Glutamatergic neuron (in vitro differentiated cells): ENCODE measurements around the gene FAM90A26. TPM values are rescaled to one million over a fixed set of nuclear protein-coding genes. Genes with fewer than 3 reads are reported as not detected.
"Not testable (repeated sequence)": the region's sequence is repeated elsewhere in the genome, so short reads cannot be mapped to it uniquely, and the experiment has no call there.

Source experiments
- DNase-seq: peaks from one replicate; pipeline ENCODE4 v3.0.0; 2022
- H3K27ac Mint-ChIP-seq: one replicate; pipeline ENCODE4 v1.8.0; 2020; ENCODE audit warnings: mild to moderate bottlenecking, mixed read lengths, inconsistent platforms; ENCODE audit not compliant: unreplicated experiment
- H3K27me3 Mint-ChIP-seq: one replicate; pipeline ENCODE4 v1.8.0; 2020; ENCODE audit warnings: mild to moderate bottlenecking, moderate library complexity, mixed read lengths, inconsistent platforms; ENCODE audit not compliant: unreplicated experiment
- H3K36me3 Mint-ChIP-seq: one replicate; pipeline ENCODE4 v1.8.0; 2020; ENCODE audit warnings: mild to moderate bottlenecking, mixed read lengths, inconsistent platforms; ENCODE audit not compliant: unreplicated experiment
- H3K4me1 Mint-ChIP-seq: one replicate; pipeline ENCODE4 v1.8.0; 2020; ENCODE audit warnings: mild to moderate bottlenecking, low read depth, mixed read lengths, inconsistent platforms; ENCODE audit not compliant: unreplicated experiment
- H3K4me3 Mint-ChIP-seq: one replicate; pipeline ENCODE4 v1.8.0; 2020; ENCODE audit warnings: mild to moderate bottlenecking, mixed read lengths, inconsistent platforms; ENCODE audit not compliant: unreplicated experiment
- H3K9me3 Mint-ChIP-seq: one replicate; pipeline ENCODE4 v1.8.0; 2020; ENCODE audit warnings: mild to moderate bottlenecking, moderate library complexity, mixed read lengths, inconsistent platforms; ENCODE audit not compliant: unreplicated experiment
- total RNA-seq: library from RNA; stranded (reverse); fragmentation: NEBNext Ultra II Directional; extraction: Animal tissue kit (Norgen Biotek cat#: 25700); gene quantifications from one replicate; pipeline ENCODE4 v1.2.1, GENCODE V29; 2021; ENCODE audit not compliant: unreplicated experiment

FAM90A26 gene
- total RNA-seq, 1 donor from 2014 or later = not detected

DNA sequence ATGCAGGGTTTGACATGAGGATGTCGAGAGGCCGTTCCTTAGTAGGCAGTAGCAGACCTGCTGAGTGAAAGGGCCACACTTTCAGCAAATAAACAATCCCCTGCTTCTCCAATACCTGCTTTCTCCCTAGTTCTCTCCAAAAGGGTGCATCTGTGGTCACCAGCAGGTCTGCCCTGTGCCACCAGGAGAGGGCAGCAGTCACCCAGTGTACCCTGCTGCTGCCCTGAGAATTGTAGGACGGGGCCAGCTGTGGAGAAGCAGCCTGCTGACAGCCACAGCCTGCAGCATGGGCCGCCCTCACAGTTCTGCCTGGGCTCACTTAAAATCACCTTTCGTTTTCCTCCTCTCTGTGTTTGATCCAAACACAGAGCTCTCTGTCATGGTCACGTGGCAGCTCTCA lies 11.8 kb upstream of the FAM90A26 start:
- H3K4me3 Mint-ChIP-seq, H3K27ac Mint-ChIP-seq, H3K36me3 Mint-ChIP-seq, H3K9me3 Mint-ChIP-seq, DNase-seq: not testable (repeated sequence)
- peaks cover 11% of the 10 kb centered on the region for H3K27me3 Mint-ChIP-seq
- peaks cover 10% of the 10 kb centered on the region for H3K4me1 Mint-ChIP-seq

- not testable (repeated sequence) for H3K27ac Mint-ChIP-seq, H3K27me3 Mint-ChIP-seq, H3K9me3 Mint-ChIP-seq, H3K36me3 Mint-ChIP-seq, DNase-seq, H3K4me1 Mint-ChIP-seq, H3K4me3 Mint-ChIP-seq
Measured at GRCh38 chr4:9160046-9160445, 10.2 kb upstream of the FAM90A26 start.

- H3K9me3 Mint-ChIP-seq, H3K27me3 Mint-ChIP-seq, H3K27ac Mint-ChIP-seq, DNase-seq, H3K4me1 Mint-ChIP-seq, H3K36me3 Mint-ChIP-seq, H3K4me3 Mint-ChIP-seq: not testable (repeated sequence)
Measured at GRCh38 chr4:9165990-9166389, 4.2 kb upstream of the FAM90A26 start.

GRCh38 chr4:9210357-9210756 lies 40.1 kb downstream of the FAM90A26 start, which contains the start of gene USP17L10:
TSS of gene USP17L10 (plus strand) at chr4:9210657. CDS start at chr4:9210657, 0 bp downstream.
- DNase-seq, H3K9me3 Mint-ChIP-seq, H3K27ac Mint-ChIP-seq, H3K36me3 Mint-ChIP-seq, H3K27me3 Mint-ChIP-seq, H3K4me3 Mint-ChIP-seq, H3K4me1 Mint-ChIP-seq: not testable (repeated sequence)

DNA sequence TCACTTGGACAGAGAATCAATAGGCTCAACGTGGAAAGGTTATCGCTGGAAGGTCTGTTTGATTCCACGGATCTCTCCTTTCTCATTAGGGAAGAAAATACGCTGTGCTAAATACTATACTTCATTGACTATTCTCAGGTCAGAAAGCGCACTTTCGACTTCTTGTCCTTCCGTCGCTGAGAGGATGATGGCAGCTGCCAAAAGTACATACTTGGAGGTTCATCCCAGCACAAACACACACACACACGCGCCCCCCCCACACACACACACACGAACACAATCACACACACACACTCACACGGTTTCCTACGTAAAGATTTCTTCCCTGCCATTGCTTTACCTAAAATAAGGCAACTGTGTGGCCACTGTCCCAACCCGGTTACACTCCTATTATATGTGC lies 44.5 kb downstream of the FAM90A26 start:
- not testable (repeated sequence) for H3K36me3 Mint-ChIP-seq, H3K9me3 Mint-ChIP-seq, DNase-seq, H3K4me3 Mint-ChIP-seq, H3K27me3 Mint-ChIP-seq, H3K27ac Mint-ChIP-seq, H3K4me1 Mint-ChIP-seq

GRCh38 chr4:9215105-9215504 lies 44.9 kb downstream of the FAM90A26 start, which contains the start of gene USP17L11:
TSS of gene USP17L11 (plus strand) at chr4:9215405. CDS start at chr4:9215405, 0 bp downstream.
- not testable (repeated sequence) for DNase-seq, H3K27me3 Mint-ChIP-seq, H3K4me3 Mint-ChIP-seq, H3K9me3 Mint-ChIP-seq, H3K27ac Mint-ChIP-seq, H3K36me3 Mint-ChIP-seq, H3K4me1 Mint-ChIP-seq

GRCh38 chr4:9219852-9220251 lies 49.6 kb downstream of the FAM90A26 start, which contains the start of gene USP17L12:
TSS of gene USP17L12 (plus strand) at chr4:9220152. CDS start at chr4:9220152, 0 bp downstream.
- H3K27ac Mint-ChIP-seq, H3K9me3 Mint-ChIP-seq, H3K4me1 Mint-ChIP-seq, H3K27me3 Mint-ChIP-seq, DNase-seq, H3K4me3 Mint-ChIP-seq, H3K36me3 Mint-ChIP-seq: not testable (repeated sequence)

DNA sequence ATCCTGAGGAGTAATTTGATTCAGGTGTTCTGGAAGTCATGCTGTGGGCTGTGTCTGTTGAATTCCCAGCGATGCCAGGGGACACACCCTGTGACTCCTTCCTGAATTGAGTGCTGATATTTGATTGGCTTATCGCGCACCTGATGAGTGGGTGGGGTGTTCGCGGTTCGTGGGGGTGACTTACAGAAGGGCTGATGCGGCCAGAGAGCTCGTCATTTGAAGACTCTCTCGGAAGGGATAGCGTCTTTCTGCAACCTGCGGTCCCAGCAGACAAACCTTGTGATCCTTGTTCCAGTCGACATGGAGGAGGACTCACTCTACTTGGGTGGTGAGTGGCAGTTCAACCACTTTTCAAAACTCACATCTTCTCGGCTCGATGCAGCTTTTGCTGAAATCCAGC lies 54.4 kb downstream of the FAM90A26 start, which contains the start of gene USP17L13:
TSS of gene USP17L13 (plus strand) at position 301 of the 400 bp plus-strand sequence. CDS start at position 301, 0 bp downstream.
- not testable (repeated sequence) for DNase-seq, H3K4me3 Mint-ChIP-seq, H3K9me3 Mint-ChIP-seq, H3K27ac Mint-ChIP-seq, H3K27me3 Mint-ChIP-seq, H3K4me1 Mint-ChIP-seq, H3K36me3 Mint-ChIP-seq

Other genes starting within 250 kb of the FAM90A26 start
- not detected for gene USP17L10, start 40.2 kb downstream of the FAM90A26 start, total RNA-seq
- gene USP17L11, start 45.0 kb downstream of the FAM90A26 start, total RNA-seq = 0.42 TPM
- not detected for gene USP17L12, start 49.7 kb downstream of the FAM90A26 start, total RNA-seq
- not detected for gene USP17L13, start 54.5 kb downstream of the FAM90A26 start, total RNA-seq
- gene USP17L15, start 64.0 kb downstream of the FAM90A26 start, total RNA-seq = not detected
- gene USP17L17, start 73.5 kb downstream of the FAM90A26 start, total RNA-seq = not detected
- gene USP17L18, start 78.2 kb downstream of the FAM90A26 start, total RNA-seq = not detected
- not detected for gene USP17L19, start 83.0 kb downstream of the FAM90A26 start, total RNA-seq
- gene USP17L20, start 87.7 kb downstream of the FAM90A26 start, total RNA-seq = not detected
- not detected for gene USP17L21, start 92.5 kb downstream of the FAM90A26 start, total RNA-seq
- not detected for gene USP17L22, start 97.2 kb downstream of the FAM90A26 start, total RNA-seq
- gene USP17L24, start 154.8 kb downstream of the FAM90A26 start, total RNA-seq = not detected
- gene USP17L25, start 159.5 kb downstream of the FAM90A26 start, total RNA-seq = not detected
- not detected for gene USP17L26, start 164.2 kb downstream of the FAM90A26 start, total RNA-seq
- not detected for gene USP17L5, start 169.0 kb downstream of the FAM90A26 start, total RNA-seq
- not detected for gene USP17L27, start 173.7 kb downstream of the FAM90A26 start, total RNA-seq
- gene USP17L28, start 178.5 kb downstream of the FAM90A26 start, total RNA-seq = not detected
- not detected for gene USP17L29, start 183.2 kb downstream of the FAM90A26 start, total RNA-seq
- gene USP17L30, start 192.7 kb downstream of the FAM90A26 start, total RNA-seq = not detected